Neural progenitor cell (in vitro differentiated cells): ENCODE data around the gene XYLT1.

Source experiments
- EZH2 ChIP-seq: fragments of 200-600 bp; sonication (generic); IDR thresholded peaks from 2 replicates; pipeline ENCODE4 v1.6.1; 2017; ENCODE audit warnings: antibody characterized with exemption, mild to moderate bottlenecking, moderate library complexity
- TF ChIP-seq, protein P1 (sequence below): fragments of 200-600 bp; sonication (generic); IDR thresholded peaks from 2 replicates; pipeline ENCODE4 v1.5.1; 2017; ENCODE audit warnings: antibody characterized with exemption, mild to moderate bottlenecking

DNA sequence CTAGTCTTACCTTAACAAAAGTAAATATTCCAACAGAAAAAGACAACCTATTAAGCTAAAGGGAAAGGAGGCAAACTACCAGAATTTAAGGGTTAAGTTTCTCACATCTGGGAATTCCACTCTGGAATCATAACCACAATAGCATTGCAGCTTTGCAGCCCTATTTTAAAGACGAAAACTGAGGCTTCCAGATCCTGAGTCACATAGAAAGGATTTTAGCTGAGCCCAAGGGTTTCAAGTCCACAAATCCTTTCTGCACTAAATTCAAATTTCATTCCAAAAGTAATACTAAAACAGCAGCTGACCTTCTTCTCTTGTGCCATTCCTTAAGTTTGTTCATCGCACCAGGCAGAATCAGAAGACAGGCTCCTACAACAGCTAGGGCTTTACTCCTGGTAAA, 17.8 kb downstream of the XYLT1 start:
- TF ChIP-seq, protein P1, sequence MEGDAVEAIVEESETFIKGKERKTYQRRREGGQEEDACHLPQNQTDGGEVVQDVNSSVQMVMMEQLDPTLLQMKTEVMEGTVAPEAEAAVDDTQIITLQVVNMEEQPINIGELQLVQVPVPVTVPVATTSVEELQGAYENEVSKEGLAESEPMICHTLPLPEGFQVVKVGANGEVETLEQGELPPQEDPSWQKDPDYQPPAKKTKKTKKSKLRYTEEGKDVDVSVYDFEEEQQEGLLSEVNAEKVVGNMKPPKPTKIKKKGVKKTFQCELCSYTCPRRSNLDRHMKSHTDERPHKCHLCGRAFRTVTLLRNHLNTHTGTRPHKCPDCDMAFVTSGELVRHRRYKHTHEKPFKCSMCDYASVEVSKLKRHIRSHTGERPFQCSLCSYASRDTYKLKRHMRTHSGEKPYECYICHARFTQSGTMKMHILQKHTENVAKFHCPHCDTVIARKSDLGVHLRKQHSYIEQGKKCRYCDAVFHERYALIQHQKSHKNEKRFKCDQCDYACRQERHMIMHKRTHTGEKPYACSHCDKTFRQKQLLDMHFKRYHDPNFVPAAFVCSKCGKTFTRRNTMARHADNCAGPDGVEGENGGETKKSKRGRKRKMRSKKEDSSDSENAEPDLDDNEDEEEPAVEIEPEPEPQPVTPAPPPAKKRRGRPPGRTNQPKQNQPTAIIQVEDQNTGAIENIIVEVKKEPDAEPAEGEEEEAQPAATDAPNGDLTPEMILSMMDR: no peak
- no peak for TF ChIP-seq EZH2
